Stimulated activated naive CD8-positive, alpha-beta T cell treated with anti-CD3 and anti-CD28 coated beads, Interleukin-15, amount 100 ng/mL, for 72 hours (primary cell): ENCODE data around the gene PCGF2.

Experiments
- ATAC-seq: fragments of 150-1000 bp; cut with Tn5 transposase; 2 replicates; pipeline ENCODE4 v1.10.0; 2021; ENCODE audit warnings: mild to moderate bottlenecking, moderate library complexity
- DNase-seq, 2 donors: peaks; one replicate each; pipeline ENCODE4 v3.0.0; 2021 to 2022
- H3K27ac Mint-ChIP-seq, 2 donors: one replicate each; pipeline ENCODE4 v1.8.0; 2022; ENCODE audit warnings: mild to moderate bottlenecking in 2 of 2, mixed read lengths in 2 of 2, moderate library complexity in 2 of 2
- H3K27me3 Mint-ChIP-seq: one replicate; pipeline ENCODE4 v1.8.0; 2022; ENCODE audit warnings: mixed read lengths
- H3K4me1 Mint-ChIP-seq: one replicate; pipeline ENCODE4 v1.8.0; 2022; ENCODE audit warnings: mild to moderate bottlenecking, mixed read lengths
- H3K4me3 Mint-ChIP-seq, 2 donors: one replicate each; pipeline ENCODE4 v1.8.0; 2022; ENCODE audit warnings: mild to moderate bottlenecking in 2 of 2, mixed read lengths in 2 of 2, moderate library complexity in 1 of 2
- H3K9me3 Mint-ChIP-seq, 2 donors: one replicate each; pipeline ENCODE4 v1.8.0; 2022; ENCODE audit warnings: mixed read lengths in 2 of 2

PCGF2 gene

GRCh38 chr17:38706505-38707216 is 41.5 kb downstream of the PCGF2 start:
- peaks cover 54% of the 10 kb centered on the region for H3K4me1 Mint-ChIP-seq
- peak overlapping the region; percentile 89 to 99 for H3K27ac Mint-ChIP-seq
- peak overlapping the region; percentile 96 to 99 for H3K4me3 Mint-ChIP-seq
- H3K9me3 Mint-ChIP-seq = no peaks in the 10 kb centered on the region
- ATAC-seq = no peak
- peak in 1 of 2 donors; percentile 23 for DNase-seq
- no peaks in the 10 kb centered on the region for H3K27me3 Mint-ChIP-seq

- DNase-seq = peak in 1 of 2 donors; percentile 33
- Mint-ChIP-seq H3K27me3 (no peaks in the 10 kb centered on the region), H3K4me1 (peaks cover 54% of the 10 kb centered on the region), H3K9me3 (no peaks in the 10 kb centered on the region), H3K27ac (peak overlapping the region; percentile 88 to 99), H3K4me3 (peak overlapping the region; percentile 96 to 99)
- no peak for ATAC-seq
These were observed 42.2 kb downstream of the PCGF2 start for GRCh38 chr17:38705803-38706504.

GRCh38 chr17:38705523-38705802 is 42.7 kb downstream of the PCGF2 start:
- Mint-ChIP-seq H3K27me3 (no peaks in the 10 kb centered on the region), H3K9me3 (peaks cover 0 to under 1% of the 10 kb centered on the region in 2 donors), H3K4me1 (peaks cover 52% of the 10 kb centered on the region), H3K27ac (peak overlapping the region in 1 of 2 donors; percentile 74), H3K4me3 (peak overlapping the region; percentile 96 to 99)
- ATAC-seq (no peak), DNase-seq (peak in 1 of 2 donors; percentile 40)

GRCh38 chr17:38704606-38705522 is 43.3 kb downstream of the PCGF2 start, which contains the start of gene MLLT6:
Gene MLLT6 (plus strand): TSS chr17:38705273. CDS start chr17:38705633, 360 bp downstream.
- Mint-ChIP-seq H3K4me3 (peak within 1 kb of the TSS; percentile 98 to 99), H3K27me3 (no peaks in the 10 kb centered on the region), H3K4me1 (peaks cover 52% of the 10 kb centered on the region), H3K9me3 (peaks cover 0 to 6% of the 10 kb centered on the region in 2 donors), H3K27ac (peak within 1 kb of the TSS; percentile 99 to 100)
- ATAC-seq (peak; percentile 1), DNase-seq (peak; percentile 72 to 76)

- Mint-ChIP-seq H3K27me3 (no peaks in the 10 kb centered on the region), H3K4me3 (peak overlapping the region; percentile 98 to 99), H3K27ac (peak overlapping the region; percentile 99 to 100), H3K4me1 (peaks cover 51% of the 10 kb centered on the region), H3K9me3 (peaks cover 0 to 6% of the 10 kb centered on the region in 2 donors)
- ATAC-seq (peak; percentile 15), DNase-seq (peak; percentile 73 to 88)
These were observed 44.2 kb downstream of the PCGF2 start for GRCh38 chr17:38703742-38704605.

DNA sequence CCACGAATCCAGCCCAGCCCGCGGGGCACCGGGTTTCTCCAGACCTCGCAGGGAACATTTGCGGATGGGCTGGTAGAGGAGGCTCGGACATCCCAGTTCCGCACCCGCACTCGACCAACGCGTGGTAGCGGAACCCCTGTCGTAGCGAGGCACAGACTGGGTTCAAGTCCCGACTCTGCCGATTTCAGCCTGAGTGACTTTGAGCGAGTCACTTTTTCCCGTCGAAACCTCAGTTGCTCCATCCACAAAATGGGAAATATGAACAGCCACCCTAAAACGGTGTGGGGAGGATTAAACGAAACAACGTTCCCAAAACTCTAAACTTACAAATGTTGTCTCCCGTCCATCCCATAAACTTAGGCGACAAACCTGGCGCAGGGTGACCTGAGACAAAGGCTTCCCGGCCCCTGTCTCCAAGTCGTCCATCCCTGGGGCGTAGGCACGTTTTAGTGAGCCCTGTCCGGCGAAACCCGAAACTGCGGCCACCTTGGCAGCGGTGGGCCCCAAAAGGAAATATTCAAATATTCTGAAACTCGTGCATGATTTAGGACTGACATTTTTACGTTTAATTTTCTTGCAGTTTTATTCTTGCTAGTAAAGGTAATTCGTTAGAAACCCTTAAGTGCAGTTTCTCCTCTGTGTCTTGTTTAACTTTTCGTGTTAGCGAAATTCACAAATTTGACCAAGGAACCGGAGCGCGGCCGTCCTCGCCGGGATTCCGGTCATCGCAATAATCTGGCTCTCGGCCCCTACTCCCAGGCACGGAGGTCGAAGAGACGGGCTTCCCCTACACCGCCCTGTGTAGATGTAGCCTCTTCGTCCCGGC is 45.0 kb downstream of the PCGF2 start:
- peaks cover 47% of the 10 kb centered on the region for H3K4me1 Mint-ChIP-seq
- no peaks in the 10 kb centered on the region for H3K27me3 Mint-ChIP-seq

GRCh38 chr17:38702166-38702915 is 45.8 kb downstream of the PCGF2 start:
- peak overlapping the region; percentile 99 to 100 for H3K27ac Mint-ChIP-seq
- peak; percentile 48 for ATAC-seq

More for the DNA sequence above, 45.0 kb downstream of the PCGF2 start:
- ATAC-seq = no peak
- peaks cover 0 to 6% of the 10 kb centered on the region in 2 donors for H3K9me3 Mint-ChIP-seq
- H3K4me3 Mint-ChIP-seq = peak overlapping the region; percentile 98 to 99
- DNase-seq = no peak
- peak overlapping the region; percentile 99 to 100 for H3K27ac Mint-ChIP-seq

DNA sequence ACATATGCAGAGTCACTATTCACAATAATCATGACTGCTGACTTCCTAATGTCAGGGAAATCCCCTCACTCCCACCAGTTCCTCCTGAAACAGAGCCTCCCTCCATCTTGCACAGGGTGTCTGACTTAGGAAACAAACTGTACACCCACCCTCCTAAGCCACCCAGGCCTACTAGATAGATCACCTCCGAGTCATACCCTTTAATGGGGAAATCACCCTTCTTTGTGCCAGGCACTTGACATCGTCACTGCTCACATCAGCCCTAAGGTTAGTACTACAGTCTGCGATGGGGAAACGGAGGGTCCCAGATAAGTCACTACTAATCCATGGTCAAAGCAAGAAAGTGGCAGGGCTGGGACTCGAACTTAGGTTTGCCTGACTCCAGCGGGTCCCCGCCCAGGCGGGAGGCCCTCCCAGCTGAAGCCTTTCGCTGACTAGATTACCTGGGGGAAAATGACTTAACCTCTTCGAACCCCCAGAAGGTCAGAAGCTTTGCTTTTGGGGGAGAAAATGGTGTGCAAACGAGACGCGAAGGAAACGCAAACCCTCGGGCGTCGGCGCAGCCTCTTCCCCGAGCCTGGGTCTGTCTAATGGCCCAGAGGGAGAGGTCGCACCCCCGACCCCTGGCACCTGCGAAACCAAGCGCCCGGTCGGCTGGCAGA is 46.5 kb downstream of the PCGF2 start:
- Mint-ChIP-seq H3K27ac (peak overlapping the region; percentile 96 to 97), H3K4me3 (peak overlapping the region; percentile 74 to 81), H3K4me1 (peaks cover 46% of the 10 kb centered on the region), H3K27me3 (no peaks in the 10 kb centered on the region), H3K9me3 (peaks cover 0 to 6% of the 10 kb centered on the region in 2 donors)
- DNase-seq = peak; percentile 95
- peak; percentile 83 for ATAC-seq

More at GRCh38 chr17:38702166-38702915, 45.8 kb downstream of the PCGF2 start:
- peaks cover 46% of the 10 kb centered on the region for H3K4me1 Mint-ChIP-seq
- H3K27me3 Mint-ChIP-seq = no peaks in the 10 kb centered on the region
- peak; percentile 83 to 89 for DNase-seq
- H3K4me3 Mint-ChIP-seq = peak overlapping the region; percentile 98 to 99
- H3K9me3 Mint-ChIP-seq = peaks cover 0 to 6% of the 10 kb centered on the region in 2 donors

GRCh38 chr17:38698760-38699159 is 49.4 kb downstream of the PCGF2 start:
- ATAC-seq (no peak), DNase-seq (no peak)
- Mint-ChIP-seq H3K4me1 (peaks cover 53% of the 10 kb centered on the region), H3K4me3 (no peak overlapping the region), H3K27ac (no peak overlapping the region), H3K9me3 (peaks cover 0 to 6% of the 10 kb centered on the region in 2 donors), H3K27me3 (no peaks in the 10 kb centered on the region)

DNA sequence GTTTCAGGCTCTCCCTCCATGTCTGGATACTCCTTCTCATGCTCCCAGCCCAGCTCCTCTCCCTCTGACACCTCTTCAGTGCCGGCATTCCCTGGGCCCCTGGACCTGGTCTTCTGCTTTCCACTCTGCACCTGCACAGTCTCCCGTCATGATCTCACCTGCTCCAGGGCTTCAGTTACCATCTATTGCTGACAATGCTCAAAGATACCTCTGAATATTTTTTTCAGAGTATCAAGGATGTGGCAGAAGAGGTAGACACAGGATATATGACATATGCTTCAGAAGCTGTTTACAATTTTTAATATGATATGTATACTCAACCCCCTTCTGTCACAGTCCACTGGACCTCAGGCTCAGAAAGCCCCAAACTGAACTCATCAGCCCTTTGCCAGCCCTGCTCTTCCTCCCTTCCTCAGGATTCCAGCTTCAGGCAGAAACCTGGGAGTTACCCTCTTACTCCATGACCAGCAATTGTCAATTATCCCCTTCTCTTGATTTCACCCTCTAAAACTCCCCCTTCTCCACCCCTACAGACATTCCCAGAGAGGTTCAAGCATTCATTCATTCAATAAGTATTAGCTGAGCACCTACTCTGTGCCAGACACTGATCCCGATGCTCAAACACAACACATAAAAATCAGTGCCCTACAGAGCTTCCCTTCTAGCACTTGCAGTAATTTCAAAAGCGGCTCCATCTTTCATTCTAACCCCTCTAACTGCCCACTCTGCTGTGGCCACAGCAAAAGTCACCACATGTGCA is 50.9 kb downstream of the PCGF2 start:
- peaks cover 0 to 6% of the 10 kb centered on the region in 2 donors for H3K9me3 Mint-ChIP-seq
- peak overlapping the region in 1 of 2 donors; percentile 0 for H3K27ac Mint-ChIP-seq
- H3K4me3 Mint-ChIP-seq = no peak overlapping the region
- H3K4me1 Mint-ChIP-seq = peaks cover 53% of the 10 kb centered on the region
- DNase-seq (no peak), ATAC-seq (no peak)
- H3K27me3 Mint-ChIP-seq = no peaks in the 10 kb centered on the region

- Mint-ChIP-seq H3K27ac (peak overlapping the region in 1 of 2 donors; percentile 55), H3K27me3 (peaks cover 9% of the 10 kb centered on the region), H3K4me3 (no peak overlapping the region), H3K9me3 (no peaks in the 10 kb centered on the region), H3K4me1 (peaks cover 27% of the 10 kb centered on the region)
- DNase-seq (no peak), ATAC-seq (no peak)
These were observed 54.3 kb downstream of the PCGF2 start for GRCh38 chr17:38693700-38694329.

DNA sequence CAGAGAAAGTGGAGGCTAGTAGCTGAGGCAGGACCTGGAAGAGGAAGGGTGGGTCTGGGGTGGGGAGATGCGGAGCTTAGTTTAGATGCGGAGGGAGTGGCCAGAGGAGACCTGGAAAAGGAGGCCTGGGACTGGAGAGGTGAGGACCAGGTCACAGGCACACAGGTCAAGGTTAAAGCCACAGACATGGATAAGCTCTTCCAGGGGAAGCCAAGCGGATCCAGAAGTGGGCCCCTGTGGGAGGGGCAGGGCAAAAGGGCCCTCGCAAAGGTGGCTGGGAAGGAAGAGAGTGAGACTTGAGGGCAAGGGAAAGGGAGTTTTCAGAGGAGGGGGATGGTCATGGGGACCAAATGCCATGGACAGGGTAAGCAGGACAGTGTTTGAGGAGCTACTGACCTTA is 57.0 kb downstream of the PCGF2 start:
- DNase-seq (no peak), ATAC-seq (no peak)
- Mint-ChIP-seq H3K4me1 (peaks cover 7% of the 10 kb centered on the region), H3K27ac (peak overlapping the region in 1 of 2 donors; percentile 2), H3K27me3 (peaks cover 11% of the 10 kb centered on the region), H3K9me3 (no peaks in the 10 kb centered on the region), H3K4me3 (no peak overlapping the region)
